ENCODE results near the gene ITGA11.

Gene ITGA11

DNA sequence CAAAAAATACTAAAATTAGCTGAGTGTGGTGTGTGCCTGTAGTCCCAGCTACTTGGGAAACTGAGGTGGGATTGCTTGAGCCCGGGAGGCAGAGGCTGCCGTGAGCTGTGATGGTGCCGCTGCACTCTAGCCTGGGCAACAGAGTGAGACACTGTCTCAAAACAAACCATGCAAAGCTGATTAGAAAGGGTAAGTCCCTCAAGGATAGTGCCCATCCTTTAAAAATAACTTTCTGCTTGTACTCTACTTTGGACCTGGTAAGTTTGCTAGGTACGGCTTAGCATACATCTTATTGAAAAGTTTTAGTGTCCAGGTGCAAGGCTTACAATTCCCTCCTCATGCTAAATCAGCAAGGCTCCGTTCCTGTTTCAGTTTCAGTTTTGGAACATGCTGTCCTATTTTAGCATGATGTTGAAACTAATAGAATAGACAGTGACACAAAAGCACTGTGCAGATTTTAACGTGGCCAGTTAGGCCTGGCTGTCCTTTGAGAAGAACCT is 133.0 kb downstream of the ITGA11 start:
- Histone ChIP-seq H3K9me3 (no peaks in the 10 kb centered on the region), H3K4me3 (peak overlapping the region; percentile 21 to 22), H3K4me1 (peaks cover 0 to 42% (median 12%) of the 10 kb centered on the region in 4 donors), H3K27me3 (no peaks in the 10 kb centered on the region), H3K36me3 (peaks cover 14 to 20% (median 17%) of the 10 kb centered on the region in 3 donors), H3K27ac (peak overlapping the region in 1 of 2 donors; percentile 53)
- TF ChIP-seq, protein P1, sequence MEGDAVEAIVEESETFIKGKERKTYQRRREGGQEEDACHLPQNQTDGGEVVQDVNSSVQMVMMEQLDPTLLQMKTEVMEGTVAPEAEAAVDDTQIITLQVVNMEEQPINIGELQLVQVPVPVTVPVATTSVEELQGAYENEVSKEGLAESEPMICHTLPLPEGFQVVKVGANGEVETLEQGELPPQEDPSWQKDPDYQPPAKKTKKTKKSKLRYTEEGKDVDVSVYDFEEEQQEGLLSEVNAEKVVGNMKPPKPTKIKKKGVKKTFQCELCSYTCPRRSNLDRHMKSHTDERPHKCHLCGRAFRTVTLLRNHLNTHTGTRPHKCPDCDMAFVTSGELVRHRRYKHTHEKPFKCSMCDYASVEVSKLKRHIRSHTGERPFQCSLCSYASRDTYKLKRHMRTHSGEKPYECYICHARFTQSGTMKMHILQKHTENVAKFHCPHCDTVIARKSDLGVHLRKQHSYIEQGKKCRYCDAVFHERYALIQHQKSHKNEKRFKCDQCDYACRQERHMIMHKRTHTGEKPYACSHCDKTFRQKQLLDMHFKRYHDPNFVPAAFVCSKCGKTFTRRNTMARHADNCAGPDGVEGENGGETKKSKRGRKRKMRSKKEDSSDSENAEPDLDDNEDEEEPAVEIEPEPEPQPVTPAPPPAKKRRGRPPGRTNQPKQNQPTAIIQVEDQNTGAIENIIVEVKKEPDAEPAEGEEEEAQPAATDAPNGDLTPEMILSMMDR (IDR thresholded peaks at IDR 0.05) = no peak
- intact Hi-C loops (cut with DNase I; ENCODE audit: low total_unique reads) = no loop called here
- peak in 1 of 2 donors; percentile 51 for DNase-seq

DNA sequence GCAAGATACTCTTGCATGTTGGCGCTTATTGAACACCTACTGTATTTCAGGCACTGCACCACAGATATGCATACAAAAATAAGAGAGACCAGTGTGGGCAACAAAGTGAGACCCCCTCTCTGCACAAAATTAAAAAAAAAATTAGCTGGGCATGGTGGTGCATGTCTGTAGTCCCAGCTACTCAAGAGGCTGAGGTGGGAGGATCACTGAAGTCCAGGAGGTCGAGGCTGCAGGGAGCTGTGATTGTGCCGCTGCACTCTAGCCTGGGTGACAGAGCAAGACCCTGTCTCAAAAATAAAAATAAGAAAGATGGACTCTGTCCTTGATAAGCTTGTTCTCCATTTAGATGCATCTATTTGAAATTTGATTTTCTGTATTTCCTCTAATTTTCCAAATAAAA is 133.6 kb downstream of the ITGA11 start:
- Histone ChIP-seq H3K4me3 (peak overlapping the region in 1 of 2 donors; percentile 21), H3K36me3 (peaks cover 12 to 14% (median 14%) of the 10 kb centered on the region in 3 donors), H3K4me1 (peaks cover 0 to 47% (median 12%) of the 10 kb centered on the region in 4 donors), H3K27ac (no peak overlapping the region), H3K9me3 (no peaks in the 10 kb centered on the region), H3K27me3 (no peaks in the 10 kb centered on the region)
- DNase-seq = no peak
- TF ChIP-seq, protein P1 (IDR thresholded peaks at IDR 0.05) = no peak
- intact Hi-C loops (cut with DNase I; ENCODE audit: low total_unique reads) = no loop called here

DNA sequence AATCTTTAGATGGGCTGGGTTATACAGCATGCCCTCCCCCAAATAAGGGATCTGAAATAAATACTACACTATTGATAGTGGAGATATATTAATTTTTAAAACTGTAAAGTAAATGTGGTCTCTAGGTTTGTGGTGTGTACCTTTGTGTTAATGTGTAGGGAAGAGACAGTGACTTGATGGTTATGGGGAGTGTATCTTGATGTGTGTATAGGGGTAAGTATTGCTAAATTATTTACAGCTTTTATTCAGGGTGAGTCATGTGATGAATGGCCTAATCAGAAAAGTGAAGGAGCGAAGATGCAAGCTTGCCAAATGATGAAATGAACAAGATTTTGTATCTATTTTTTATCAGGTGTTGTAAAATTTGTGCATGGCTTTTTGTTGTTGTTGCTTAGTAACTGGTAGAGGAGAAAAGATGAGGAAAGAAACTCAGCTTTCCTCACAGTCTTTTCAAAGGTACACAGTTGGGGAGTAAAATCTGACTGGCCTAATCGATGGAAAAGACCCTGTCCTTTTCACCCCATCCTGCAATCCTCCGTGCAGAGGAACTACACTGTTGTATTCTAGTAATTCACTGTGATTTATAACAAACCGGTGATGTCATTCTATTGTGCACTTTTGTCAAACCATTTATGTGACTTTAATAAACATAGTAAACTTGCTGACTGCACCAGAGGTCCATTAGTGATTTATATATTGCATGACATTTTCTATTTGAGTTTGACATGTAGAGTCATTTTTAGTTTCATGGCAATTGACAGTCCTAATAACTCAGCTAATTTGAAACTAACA is 136.8 kb downstream of the ITGA11 start:
- DNase-seq = no peak
- Histone ChIP-seq H3K27me3 (no peaks in the 10 kb centered on the region), H3K9me3 (no peaks in the 10 kb centered on the region), H3K27ac (no peak overlapping the region), H3K4me1 (peaks cover 0 to 62% (median 15%) of the 10 kb centered on the region in 4 donors), H3K4me3 (no peak overlapping the region), H3K36me3 (peaks cover 14 to 19% (median 16%) of the 10 kb centered on the region in 3 donors)
- TF ChIP-seq, protein P1 (IDR thresholded peaks at IDR 0.05) = no peak
- intact Hi-C loops (cut with DNase I; ENCODE audit: low total_unique reads) = no loop called here

DNA sequence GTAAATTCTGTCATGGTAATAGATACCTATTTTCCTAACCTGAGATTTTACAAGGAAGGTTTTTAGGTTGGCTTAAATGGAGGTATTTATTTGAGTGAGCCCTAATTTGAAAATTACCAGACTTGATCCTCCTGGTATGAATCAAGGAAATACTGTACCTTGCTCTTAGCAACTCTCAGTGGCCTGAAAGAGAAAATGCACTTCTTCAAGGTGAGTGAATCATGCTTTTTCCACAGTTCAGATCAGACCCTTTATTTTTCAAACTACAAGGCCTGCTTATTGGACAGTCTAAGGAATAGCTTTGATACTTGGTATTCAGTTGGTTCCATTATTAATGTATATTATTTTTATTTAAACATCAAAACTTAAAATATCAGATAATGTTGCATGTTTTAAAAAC is 139.0 kb downstream of the ITGA11 start:
- H3K36me3 ChIP-seq = peaks cover 22 to 28% (median 26%) of the 10 kb centered on the region in 3 donors
- DNase-seq = no peak
- peaks cover 0 to 59% (median 12%) of the 10 kb centered on the region in 4 donors for H3K4me1 ChIP-seq
- TF ChIP-seq, protein P1 (IDR thresholded peaks at IDR 0.05) = no peak
- intact Hi-C loops (cut with DNase I; ENCODE audit: low total_unique reads) = no loop called here
- no peak overlapping the region for H3K27ac ChIP-seq
- no peaks in the 10 kb centered on the region for H3K9me3 ChIP-seq
- H3K4me3 ChIP-seq = no peak overlapping the region
- H3K27me3 ChIP-seq = no peaks in the 10 kb centered on the region

DNA sequence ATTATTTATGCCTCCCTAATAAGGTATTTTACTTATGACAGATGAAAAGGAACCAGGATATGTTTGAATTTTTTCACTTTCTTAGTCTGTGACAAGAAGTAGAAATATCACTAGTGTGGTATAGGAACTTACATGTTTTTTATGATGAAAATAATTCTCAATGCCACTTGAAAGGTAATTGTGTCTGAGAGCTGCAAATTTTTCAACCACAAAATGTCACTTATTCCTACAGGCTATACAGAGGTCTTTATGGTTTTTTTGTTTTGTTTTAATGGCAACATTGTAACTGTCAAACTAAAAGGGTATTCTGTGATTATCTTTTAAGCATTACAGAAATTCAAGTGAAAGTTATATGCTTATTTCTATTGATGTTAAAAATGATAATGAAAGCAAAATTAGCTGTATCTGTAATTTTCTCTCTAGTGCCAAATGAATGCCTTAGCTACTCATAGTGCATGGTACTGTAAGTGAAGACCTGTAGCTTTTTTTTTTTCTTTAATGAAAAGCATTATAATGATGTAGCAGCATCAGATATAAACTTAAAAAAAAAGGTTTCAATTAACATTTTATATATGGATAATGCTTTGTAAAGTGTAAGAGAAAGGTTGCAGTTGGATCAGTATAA is 139.7 kb downstream of the ITGA11 start:
- DNase-seq = no peak
- intact Hi-C loops (cut with DNase I; ENCODE audit: low total_unique reads) = no loop called here
- Histone ChIP-seq H3K27ac (peak overlapping the region in 1 of 2 donors; percentile 8), H3K4me3 (no peak overlapping the region), H3K36me3 (peaks cover 22 to 28% (median 26%) of the 10 kb centered on the region in 3 donors), H3K4me1 (peaks cover 0 to 66% (median 14%) of the 10 kb centered on the region in 4 donors), H3K27me3 (no peaks in the 10 kb centered on the region), H3K9me3 (no peaks in the 10 kb centered on the region)
- TF ChIP-seq, protein P1 (IDR thresholded peaks at IDR 0.05) = no peak

All from tibial artery (tissue), 4 donors.